ENCODE measurements around the gene MYBPHL.

The MYBPHL gene

GRCh38 chr1:109268431-109269211, 38.2 kb downstream of the MYBPHL start:
- no peak for ATAC-seq
- TF ChIP-seq SNAI2 (CRISPR knock-in tag; IDR thresholded peaks at IDR 0.05) (no peak), ZNF8 (CRISPR knock-in tag; IDR thresholded peaks at IDR 0.05) (no peak), ZFP30 (CRISPR knock-in tag; IDR thresholded peaks at IDR 0.05) (no peak), RARB (CRISPR knock-in tag; IDR thresholded peaks at IDR 0.05) (no peak), ESRRG (CRISPR knock-in tag; IDR thresholded peaks at IDR 0.05) (no peak), CSDC2 (CRISPR knock-in tag; IDR thresholded peaks at IDR 0.05) (no peak), POU6F1 (CRISPR knock-in tag; IDR thresholded peaks at IDR 0.05; ENCODE audit: borderline replicate concordance, low read depth) (no peak), PPARA (CRISPR knock-in tag; IDR thresholded peaks at IDR 0.05; ENCODE audit: borderline replicate concordance) (no peak), TOX (CRISPR knock-in tag; IDR thresholded peaks at IDR 0.05; ENCODE audit: borderline replicate concordance) (no peak), GLIS3 (CRISPR knock-in tag; IDR thresholded peaks at IDR 0.05) (no peak)

- no peak for ATAC-seq
- TF ChIP-seq ESRRG (CRISPR knock-in tag; IDR thresholded peaks at IDR 0.05) = no peak
- no peak for TF ChIP-seq ZFP3 (CRISPR knock-in tag; IDR thresholded peaks at IDR 0.05)
- no peak for TF ChIP-seq RARB (CRISPR knock-in tag; IDR thresholded peaks at IDR 0.05)
- TF ChIP-seq ISL1 (CRISPR knock-in tag; IDR thresholded peaks at IDR 0.05) = no peak
- TF ChIP-seq ZFP30 (CRISPR knock-in tag; IDR thresholded peaks at IDR 0.05) = no peak
- TF ChIP-seq TSHZ2 (CRISPR knock-in tag; IDR thresholded peaks at IDR 0.05) = no peak
- no peak for TF ChIP-seq ZNF70 (CRISPR knock-in tag; IDR thresholded peaks at IDR 0.05)
- TF ChIP-seq BACH2 (CRISPR knock-in tag; IDR thresholded peaks at IDR 0.05; ENCODE audit: borderline replicate concordance) = no peak
- no peak for TF ChIP-seq ZNF8 (CRISPR knock-in tag; IDR thresholded peaks at IDR 0.05)
- no peak for TF ChIP-seq CSRNP3 (CRISPR knock-in tag; IDR thresholded peaks at IDR 0.05)
- TF ChIP-seq SNAI2 (CRISPR knock-in tag; IDR thresholded peaks at IDR 0.05) = no peak
- TF ChIP-seq TCF4 (CRISPR knock-in tag; IDR thresholded peaks at IDR 0.05; ENCODE audit: borderline replicate concordance) = no peak
- TF ChIP-seq CSDC2 (CRISPR knock-in tag; IDR thresholded peaks at IDR 0.05) = no peak
- TF ChIP-seq PATZ1 (CRISPR knock-in tag; IDR thresholded peaks at IDR 0.05; ENCODE audit: borderline replicate concordance) = no peak
- TF ChIP-seq GLIS3 (CRISPR knock-in tag; IDR thresholded peaks at IDR 0.05) = no peak
- TF ChIP-seq PPARA (CRISPR knock-in tag; IDR thresholded peaks at IDR 0.05; ENCODE audit: borderline replicate concordance) = no peak
These were observed 39.0 kb downstream of the MYBPHL start for GRCh38 chr1:109267743-109268300.

GRCh38 chr1:109266965-109267364, 39.8 kb downstream of the MYBPHL start:
- ATAC-seq = no peak
- no peak for TF ChIP-seq POU6F1 (CRISPR knock-in tag; IDR thresholded peaks at IDR 0.05; ENCODE audit: borderline replicate concordance, low read depth)
